Endothelial cell of umbilical vein (primary cell): ENCODE results near the gene AKAP8L. TPM values are rescaled to one million over a fixed set of nuclear protein-coding genes. Genes with fewer than 3 reads are reported as not detected.

Experiments used
- BruUV-seq: library from RNA; stranded (reverse); fragments of 400-500 nt; replicated peaks from 2 replicates; lab custom pipeline; 2021; lab: Mats Ljungman, UMichigan
- CTCF ChIA-PET: fragments of 300-600, 350-600 bp; sonication (Branson Sonifier 250); formaldehyde crosslinking; loops from one replicate; lab custom pipeline; 2021; ENCODE audit warnings: antibody characterized with exemption, inconsistent platforms; lab: Charles Lee
- POLR2A ChIA-PET: fragments of 300-600, 350-600 bp; sonication (Branson Sonifier 250); formaldehyde crosslinking; loops from one replicate; lab custom pipeline; 2021; ENCODE audit warnings: antibody characterized with exemption, inconsistent platforms; lab: Charles Lee
- DNase-seq: peaks from one replicate; pipeline ENCODE4 v3.0.0-alpha.2; 2011; ENCODE audit warnings: low read depth, low spot score
- FAIRE-seq: peaks from 2 replicates; lab custom pipeline; 2011; peaks lifted over from hg19 to GRCh38; lab: Jason Lieb, UNC
- H2AFZ ChIP-seq: 2 replicates; pipeline ENCODE4 v1.6.0; 2012; ENCODE audit warnings: low read depth, low read length, control low read depth, inconsistent platforms
- H3K27ac ChIP-seq: 2 replicates; pipeline ENCODE4 v1.5.1; 2011; ENCODE audit warnings: low read depth, mild to moderate bottlenecking, control low read depth, low read length, moderate library complexity; ENCODE audit not compliant: insufficient read depth
- H3K27me3 ChIP-seq, 2 experiments: 2 replicates each; pipeline versions ENCODE4 v1.6.0 to v1.6.1; 2011; ENCODE audit warnings: low read length in 2 of 2, mixed read lengths in 1 of 2; ENCODE audit not compliant: control insufficient read depth in 2 of 2, insufficient read depth in 2 of 2
- H3K36me3 ChIP-seq, 2 experiments: 2 replicates in 1 of 2; 3 replicates in 1 of 2; pipeline ENCODE4 v1.5.1; 2011; ENCODE audit warnings: low read length in 2 of 2, mild to moderate bottlenecking in 1 of 2, moderate library complexity in 1 of 2; ENCODE audit not compliant: control insufficient read depth in 2 of 2, insufficient read depth in 2 of 2; ENCODE audit errors: extremely low read depth in 1 of 2
- H3K4me1 ChIP-seq: 3 replicates; pipeline ENCODE4 v1.5.1; 2011; ENCODE audit warnings: mild to moderate bottlenecking, low read length; ENCODE audit not compliant: control insufficient read depth, insufficient read depth; ENCODE audit errors: extremely low read depth
- H3K4me2 ChIP-seq: 2 replicates; pipeline ENCODE4 v1.6.1; 2011; ENCODE audit warnings: low read length, control low read depth, mixed read lengths; ENCODE audit not compliant: insufficient read depth
- H3K4me3 ChIP-seq, 3 experiments: fragments of 200-600 bp in 1 of 3; sonication (generic), shearing (Covaris generic) in 1 of 3; replicated peaks in 1 of 3; 2 replicates each; pipeline ENCODE4 v1.5.1; 2011 to 2016; ENCODE audit warnings: control low read depth in 3 of 3, low read length in 3 of 3, mild to moderate bottlenecking in 2 of 3, inconsistent platforms in 1 of 3, low read depth in 1 of 3, moderate library complexity in 1 of 3; ENCODE audit not compliant: insufficient read depth in 1 of 3
- H3K79me2 ChIP-seq: 2 replicates; pipeline ENCODE4 v1.6.0; 2012; ENCODE audit warnings: low read length, inconsistent platforms; ENCODE audit not compliant: control insufficient read depth, insufficient read depth
- H3K9ac ChIP-seq: replicated peaks from 2 replicates; pipeline ENCODE3; 2011; ENCODE audit warnings: low read length, control low read depth; ENCODE audit not compliant: insufficient read depth; ENCODE audit errors: extremely low read depth
- H3K9me1 ChIP-seq: replicated peaks from 3 replicates; pipeline ENCODE4 v1.6.0; 2011; ENCODE audit warnings: mild to moderate bottlenecking, low read length; ENCODE audit not compliant: control insufficient read depth, insufficient read depth; ENCODE audit errors: extremely low read depth
- H3K9me3 ChIP-seq: replicated peaks from 2 replicates; pipeline ENCODE4 v1.5.1; 2012; ENCODE audit warnings: low read length, inconsistent platforms; ENCODE audit not compliant: control insufficient read depth, insufficient read depth
- H4K20me1 ChIP-seq: replicated peaks from 2 replicates; pipeline ENCODE3; 2011; ENCODE audit warnings: mild to moderate bottlenecking, low read length; ENCODE audit not compliant: control insufficient read depth, insufficient read depth; ENCODE audit errors: extremely low read depth
- EZH2 ChIP-seq: IDR thresholded peaks from 2 replicates; pipeline ENCODE4 v1.6.1; 2012; ENCODE audit warnings: borderline replicate concordance, low read depth, mild to moderate bottlenecking, moderate library complexity, low read length, inconsistent platforms; ENCODE audit not compliant: severe bottlenecking
- FOS ChIP-seq: IDR thresholded peaks from 2 replicates; pipeline ENCODE4 v1.6.1; 2011; ENCODE audit warnings: mild to moderate bottlenecking, low read length, moderate library complexity, borderline replicate concordance; ENCODE audit not compliant: insufficient read depth
- GATA2 ChIP-seq: IDR thresholded peaks from 2 replicates; pipeline ENCODE4 v1.7.0; 2011; ENCODE audit warnings: low read depth, mild to moderate bottlenecking, moderate library complexity, mixed read lengths, low read length; ENCODE audit not compliant: insufficient read length, insufficient read depth
- JUN ChIP-seq: IDR thresholded peaks from 2 replicates; pipeline ENCODE4 v1.6.1; 2011; ENCODE audit warnings: borderline replicate concordance, low read depth; ENCODE audit not compliant: insufficient read length, insufficient read depth
- MYC ChIP-seq: IDR thresholded peaks from one replicate; pipeline ENCODE4 v1.6.1; 2011; ENCODE audit warnings: mild to moderate bottlenecking, low read depth, low read length
- POLR2A ChIP-seq: IDR thresholded peaks from 2 replicates; pipeline ENCODE4 v1.6.1; 2012; ENCODE audit warnings: low read depth, mild to moderate bottlenecking, control low read depth, low read length
- POLR2AphosphoS5 ChIP-seq: IDR thresholded peaks from 2 replicates; pipeline ENCODE4 v1.6.1; 2012; ENCODE audit warnings: low read depth, mild to moderate bottlenecking, control low read depth, low read length, moderate library complexity; ENCODE audit not compliant: insufficient read depth
- dilution Hi-C: fragments of 300-500 bp; cut with MboI; formaldehyde crosslinking; loops from one replicate; pipeline ENCODE4 v1.15.0; 2019; ENCODE audit warnings: low sequenced_read_pairs; ENCODE audit not compliant: extremely low pct_ligation_motif_present
- intact Hi-C: fragments of 100-400 bp; cut with micrococcal nuclease; formaldehyde crosslinking; loops from one replicate; pipeline ENCODE4 v1.10.0; 2022
- polyA plus RNA-seq, 4 experiments: library from polyadenylated mRNA; depleted of rRNA in 3 of 4; stranded (reverse) in 3 of 4; unstranded in 1 of 4; fragments of >200 nt; gene quantifications; 2 replicates each; pipeline versions ENCODE4 v1.2.1 to v1.2.3, GENCODE V29; 2011 to 2012; ENCODE audit warnings: missing spikeins in 1 of 4
- total RNA-seq: library from RNA; stranded (reverse); gene quantifications from 2 replicates; pipeline ENCODE4 v1.2.3, GENCODE V29; 2021
- TF ChIP-seq, protein P1 (sequence below): IDR thresholded peaks from 2 replicates; pipeline ENCODE4 v1.6.1; 2011; ENCODE audit not compliant: insufficient read depth, insufficient read length
- TF ChIP-seq, protein P2 (sequence below), 2 donors: IDR thresholded peaks; 1 replicate in 1 of 2; 2 replicates in 1 of 2; pipeline ENCODE4 v1.5.1; 2011; ENCODE audit warnings: low read length in 2 of 2, mild to moderate bottlenecking in 2 of 2, moderate library complexity in 2 of 2, control low read depth in 1 of 2, inconsistent platforms in 1 of 2, low read depth in 1 of 2; ENCODE audit not compliant: insufficient read depth in 1 of 2; ENCODE audit errors: extremely low read depth in 1 of 2

Gene AKAP8L
- total and polyA plus RNA-seq, 2 donors (not counting 3 experiments of a cell fraction or from before 2014, with no cell fraction given), result 63.9 to 99.6 TPM

DNA sequence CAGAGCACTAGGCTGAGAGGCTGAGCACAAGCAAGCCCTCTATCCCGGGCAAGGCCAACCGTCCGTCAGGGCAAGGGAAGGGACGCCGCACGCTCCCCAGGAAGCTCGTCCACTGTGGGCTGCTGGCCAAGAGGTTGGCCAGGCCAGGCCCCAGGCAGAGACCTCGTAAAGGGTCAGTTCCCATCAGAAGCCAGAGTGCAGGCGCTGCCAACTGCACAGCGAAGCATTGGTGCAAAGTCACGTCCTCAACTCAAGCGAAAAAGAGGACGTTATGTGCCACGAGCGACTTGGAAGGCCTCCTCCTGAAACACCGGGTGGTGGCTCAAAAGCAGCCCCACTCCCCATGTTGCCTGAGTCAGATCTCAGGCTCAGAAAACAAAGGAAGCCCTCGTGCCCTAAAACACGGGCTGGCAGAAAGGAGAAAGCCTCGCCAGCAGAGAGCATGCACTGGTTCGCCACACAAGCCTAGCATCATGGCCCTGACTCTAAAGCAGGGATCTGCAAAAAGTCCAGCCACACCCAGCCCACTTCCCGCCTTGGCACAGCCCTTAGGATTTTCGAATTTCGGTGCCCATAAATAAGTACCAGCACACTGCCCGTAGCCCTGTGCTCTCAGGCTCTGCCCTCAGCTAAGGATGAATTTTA is 43.9 kb downstream of the AKAP8L start:
- ChIA-PET CTCF (no interaction called here), POLR2A (no interaction called here)
- Histone ChIP-seq H3K4me3 (no peak overlapping the region), H3K36me3 (peaks cover 7 to 22% of the 10 kb centered on the region in 2 experiments), H3K27me3 (no peaks in the 10 kb centered on the region), H3K9me3 (no peaks in the 10 kb centered on the region), H2AFZ (no peak overlapping the region), H3K79me2 (peaks cover 63% of the 10 kb centered on the region), H3K4me2 (no peak overlapping the region), H3K9me1 (no peaks in the 10 kb centered on the region), H3K9ac (no peak overlapping the region), H3K4me1 (peaks cover 17% of the 10 kb centered on the region), H4K20me1 (no peaks in the 10 kb centered on the region), H3K27ac (no peak overlapping the region)
- intact Hi-C loops, result loop anchor here (5.0 kb wide), 1 partner anchor 268 kb away; the partner anchor contains the start of gene SYDE1
- TF ChIP-seq, protein P1, sequence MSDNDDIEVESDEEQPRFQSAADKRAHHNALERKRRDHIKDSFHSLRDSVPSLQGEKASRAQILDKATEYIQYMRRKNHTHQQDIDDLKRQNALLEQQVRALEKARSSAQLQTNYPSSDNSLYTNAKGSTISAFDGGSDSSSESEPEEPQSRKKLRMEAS, result no peak
- TF ChIP-seq POLR2A (no peak), POLR2AphosphoS5 (no peak), FOS (no peak), MYC (no peak), JUN (no peak), EZH2 (no peak), GATA2 (no peak)
- TF ChIP-seq, protein P2, sequence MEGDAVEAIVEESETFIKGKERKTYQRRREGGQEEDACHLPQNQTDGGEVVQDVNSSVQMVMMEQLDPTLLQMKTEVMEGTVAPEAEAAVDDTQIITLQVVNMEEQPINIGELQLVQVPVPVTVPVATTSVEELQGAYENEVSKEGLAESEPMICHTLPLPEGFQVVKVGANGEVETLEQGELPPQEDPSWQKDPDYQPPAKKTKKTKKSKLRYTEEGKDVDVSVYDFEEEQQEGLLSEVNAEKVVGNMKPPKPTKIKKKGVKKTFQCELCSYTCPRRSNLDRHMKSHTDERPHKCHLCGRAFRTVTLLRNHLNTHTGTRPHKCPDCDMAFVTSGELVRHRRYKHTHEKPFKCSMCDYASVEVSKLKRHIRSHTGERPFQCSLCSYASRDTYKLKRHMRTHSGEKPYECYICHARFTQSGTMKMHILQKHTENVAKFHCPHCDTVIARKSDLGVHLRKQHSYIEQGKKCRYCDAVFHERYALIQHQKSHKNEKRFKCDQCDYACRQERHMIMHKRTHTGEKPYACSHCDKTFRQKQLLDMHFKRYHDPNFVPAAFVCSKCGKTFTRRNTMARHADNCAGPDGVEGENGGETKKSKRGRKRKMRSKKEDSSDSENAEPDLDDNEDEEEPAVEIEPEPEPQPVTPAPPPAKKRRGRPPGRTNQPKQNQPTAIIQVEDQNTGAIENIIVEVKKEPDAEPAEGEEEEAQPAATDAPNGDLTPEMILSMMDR (IDR thresholded peaks at IDR 0.05; ENCODE audit: extremely low read depth in 1 of 2, insufficient read depth in 1 of 2, low read depth in 1 of 2, low read length in 2 of 2), result no peak
- peak; percentile 29 for DNase-seq
- dilution Hi-C loops, result no loop called here
- peak; percentile 21 for FAIRE-seq
- no TSS peak for BruUV-seq
